Activated CD4-positive, alpha-beta T cell treated with anti-CD3 and anti-CD28 coated beads, Interleukin-2, Interleukin-4, amounts not matched to agents 100 ng/mL and 50 ng/mL, durations not matched to agents 16 hours and 8 hours (primary cell): ENCODE results near the gene CENPF.
A peak's percentile ranks its signal among the peaks of the same experiment; 100 is the strongest.
"Not testable (repeated sequence)": the region's sequence is repeated elsewhere in the genome, so short reads cannot be mapped to it uniquely, and the experiment has no call there.

Experiments used
- DNase-seq: peaks from one replicate; pipeline ENCODE4 v3.0.0-alpha.2; 2020; ENCODE audit warnings: low spot score

Gene CENPF

DNA sequence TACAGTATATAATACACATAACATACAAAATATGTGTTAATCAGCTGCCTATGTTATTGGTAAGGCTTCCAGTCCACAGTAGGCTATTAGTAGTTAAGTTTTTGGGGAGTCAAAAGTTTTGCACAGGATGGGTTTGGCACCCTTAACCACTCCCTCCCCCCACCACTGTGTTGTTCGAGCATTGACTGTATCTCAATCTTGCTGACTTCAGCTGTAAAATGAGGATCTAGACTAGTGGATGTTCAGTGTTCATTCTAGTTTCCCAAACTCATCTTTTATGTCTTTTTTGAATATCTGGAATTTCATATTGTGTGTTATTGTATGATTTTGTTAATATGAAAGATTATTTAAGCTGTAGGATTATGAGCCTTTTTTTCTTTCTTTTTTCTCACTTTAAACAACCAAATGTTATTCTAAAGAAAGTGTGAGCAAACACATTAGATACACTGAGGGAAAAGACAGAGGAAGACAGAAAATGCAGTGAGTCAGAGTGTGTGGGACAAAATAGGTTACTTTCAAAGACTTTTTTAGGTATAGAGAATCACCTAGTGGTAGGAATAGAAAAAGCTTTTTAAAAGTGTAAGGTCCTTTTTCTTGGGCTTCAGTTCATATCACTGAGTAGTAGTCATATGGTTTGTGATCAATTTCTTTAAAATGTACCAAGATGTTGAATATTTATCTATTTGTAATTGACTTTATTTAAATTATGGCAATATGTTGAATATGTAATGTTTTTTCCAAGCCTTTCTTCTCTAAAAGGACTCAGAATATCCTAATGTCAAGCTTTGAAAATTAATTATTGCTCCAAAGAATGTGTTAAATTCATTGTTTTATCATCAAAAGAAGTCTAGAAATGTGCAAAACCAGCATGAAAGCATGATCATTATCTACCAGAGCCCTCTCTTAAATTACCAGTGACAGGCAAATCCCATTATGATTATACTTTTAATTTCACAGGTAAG is 17.9 kb upstream of the CENPF start:
- peak; percentile 22 for DNase-seq

DNA sequence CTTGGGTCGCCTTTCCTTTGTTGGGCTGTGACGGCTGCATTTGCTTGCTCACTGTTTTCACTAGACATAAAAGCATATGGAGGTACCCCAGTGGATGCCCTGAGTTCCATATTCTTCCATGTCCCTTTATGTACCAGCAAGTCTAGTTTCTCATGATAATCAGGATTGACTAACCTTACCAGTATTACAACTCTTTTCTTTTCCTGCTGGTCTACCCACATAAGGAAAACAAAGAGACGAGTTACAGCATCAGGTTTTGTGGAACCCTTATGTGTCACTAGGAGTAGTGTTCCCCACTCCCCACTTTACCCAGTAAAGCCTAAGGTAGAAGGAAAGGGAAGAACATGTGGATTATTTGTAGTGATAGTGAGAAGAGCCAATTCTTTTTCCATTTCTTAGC is 16.4 kb upstream of the CENPF start:
- no peak for DNase-seq

DNA sequence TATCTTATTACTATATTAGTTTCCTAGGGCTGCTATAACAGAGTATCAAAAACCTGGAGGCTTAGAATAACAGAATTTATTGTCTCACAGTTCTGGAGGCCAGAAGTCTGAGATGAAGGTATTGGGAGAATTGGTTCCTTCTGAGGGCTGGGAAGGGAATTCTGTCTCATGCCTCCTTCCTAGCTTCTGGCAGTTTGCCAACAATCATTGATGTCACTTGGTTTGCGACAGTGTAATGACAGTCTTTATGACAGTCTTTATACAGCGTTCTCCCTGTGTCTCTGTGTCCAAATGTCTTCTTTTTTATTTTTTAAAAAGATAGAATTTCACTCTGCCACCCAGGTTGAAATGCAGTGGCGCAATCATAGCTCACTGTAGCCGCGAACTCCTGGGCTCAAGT is 15.8 kb upstream of the CENPF start:
- no peak for DNase-seq

DNA sequence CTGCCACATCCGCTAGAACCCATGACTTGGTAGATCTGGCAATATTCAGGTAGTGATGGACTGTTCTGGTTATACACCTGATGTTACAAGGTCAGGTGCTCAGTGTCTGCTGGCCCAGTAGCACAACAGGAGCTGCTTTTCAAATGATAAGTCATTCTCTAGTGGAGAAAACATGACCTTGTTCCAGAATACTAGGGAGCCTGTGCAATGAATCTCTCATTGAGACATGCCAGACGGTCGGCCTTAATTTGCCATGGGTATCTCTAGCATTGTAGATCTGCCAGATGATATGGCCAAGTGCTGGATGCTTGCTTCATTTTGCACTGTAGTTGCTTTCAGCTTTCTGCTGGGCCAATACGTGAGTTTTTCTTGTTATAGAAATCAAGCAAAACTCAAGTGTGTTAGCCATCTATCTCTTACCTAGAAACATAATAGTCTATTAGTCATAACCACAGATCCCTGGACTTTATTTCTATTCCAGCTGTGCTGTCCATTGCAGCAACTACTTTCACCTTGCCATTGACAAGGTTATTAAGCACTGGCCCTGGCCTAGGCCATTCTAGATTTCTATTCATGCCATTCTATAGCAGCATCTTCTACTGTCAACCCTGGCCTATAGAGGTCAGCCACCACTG is 13.9 kb upstream of the CENPF start:
- no peak for DNase-seq

DNA sequence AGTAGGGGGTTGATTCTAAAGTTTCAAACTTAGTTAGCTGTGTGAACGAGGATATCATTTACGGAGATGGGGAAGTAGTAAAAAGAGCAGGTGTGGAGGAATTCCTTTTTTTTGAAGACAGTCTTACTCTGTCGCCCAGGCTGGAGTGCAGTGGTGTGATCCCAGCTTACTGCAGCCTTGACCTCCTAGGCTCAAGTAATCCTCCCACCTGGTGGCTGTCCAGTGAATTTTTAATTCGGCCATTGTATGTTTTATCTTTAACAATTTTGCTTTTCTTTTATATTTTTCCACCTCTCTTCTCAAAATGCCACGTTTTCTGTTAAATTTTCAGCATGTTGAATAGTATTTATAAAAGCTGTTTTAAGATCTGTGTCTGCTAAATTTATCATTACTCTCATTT is 12.3 kb upstream of the CENPF start:
- no peak for DNase-seq

DNA sequence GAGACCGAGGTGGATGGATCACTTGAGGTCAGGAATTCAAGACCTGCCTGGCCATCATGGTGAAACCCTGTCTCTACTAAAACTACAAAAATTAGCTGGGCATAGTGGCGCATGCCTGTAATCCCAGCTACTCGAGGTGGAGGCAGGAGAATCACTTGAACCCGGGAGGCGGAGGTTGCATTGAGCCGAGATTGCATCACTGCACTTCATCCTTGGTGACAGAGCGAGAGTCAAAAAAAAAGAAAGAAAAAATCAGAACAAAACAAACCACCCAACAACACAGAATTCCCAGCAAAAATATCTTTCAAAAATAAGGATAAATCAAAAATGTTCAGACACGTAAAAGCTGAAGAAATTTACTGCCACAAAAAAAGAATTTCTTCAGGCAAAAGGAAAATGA is 11.1 kb upstream of the CENPF start:
- DNase-seq, result not testable (repeated sequence)

DNA sequence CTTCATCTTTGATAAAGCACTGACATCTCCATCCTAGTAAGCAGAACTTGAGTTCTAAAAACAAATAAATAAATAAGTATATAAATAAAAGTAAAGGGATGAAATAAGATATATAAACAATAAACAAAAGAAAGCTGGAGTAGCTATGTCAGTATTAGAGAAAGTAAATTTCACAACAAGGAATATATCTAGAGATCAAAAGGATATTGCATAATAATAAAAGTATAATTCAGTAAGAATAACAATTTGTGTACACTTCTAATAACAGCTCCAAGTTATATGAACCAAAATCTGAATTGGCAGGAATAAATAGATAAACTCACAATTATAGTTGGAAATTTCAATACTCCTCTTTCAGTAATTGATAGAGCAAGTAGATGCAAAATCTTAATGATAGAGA is 9.8 kb upstream of the CENPF start:
- no peak for DNase-seq

DNA sequence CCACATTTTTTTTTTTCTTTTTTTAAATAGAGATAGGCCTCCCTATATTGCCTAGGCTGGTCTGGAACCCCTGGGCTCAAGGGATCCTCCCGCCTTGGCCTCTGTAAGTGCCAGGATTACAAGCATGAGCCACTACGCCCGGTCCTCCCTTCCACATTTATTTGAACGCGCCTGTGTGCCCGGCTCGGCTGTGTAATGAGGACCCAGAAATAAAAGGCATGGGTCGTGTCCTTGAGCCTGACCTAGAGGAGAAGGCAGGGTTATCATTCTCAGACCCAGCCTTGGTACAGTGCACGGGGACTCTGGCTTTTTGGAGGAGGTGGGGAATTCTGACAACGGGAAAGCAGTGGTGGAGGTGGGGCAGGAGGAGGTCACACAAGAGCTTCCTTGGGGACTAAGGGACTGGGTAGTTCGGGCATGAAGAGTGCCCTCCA is 841 bp downstream of the CENPF start:
- peak; percentile 17 for DNase-seq

DNA sequence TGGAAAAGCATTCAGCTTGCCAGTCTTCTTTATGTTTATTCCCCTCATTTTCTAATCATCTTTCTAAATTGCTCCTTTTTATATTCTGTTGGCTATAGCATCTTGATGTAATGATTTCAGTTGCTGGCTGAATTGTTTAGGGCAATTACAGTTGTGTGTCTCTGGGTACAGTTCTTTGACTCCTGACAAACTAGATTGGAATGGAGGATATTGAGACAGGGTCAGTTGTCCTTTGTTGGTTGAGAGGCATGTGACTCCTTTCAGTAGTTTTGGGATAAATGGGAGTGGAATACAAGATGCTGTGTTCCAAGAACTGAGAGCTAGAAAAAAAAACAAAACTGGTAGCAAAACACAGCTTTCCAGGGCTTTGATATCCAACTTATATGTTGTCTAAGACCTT is 1.5 kb downstream of the CENPF start:
- no peak for DNase-seq

DNA sequence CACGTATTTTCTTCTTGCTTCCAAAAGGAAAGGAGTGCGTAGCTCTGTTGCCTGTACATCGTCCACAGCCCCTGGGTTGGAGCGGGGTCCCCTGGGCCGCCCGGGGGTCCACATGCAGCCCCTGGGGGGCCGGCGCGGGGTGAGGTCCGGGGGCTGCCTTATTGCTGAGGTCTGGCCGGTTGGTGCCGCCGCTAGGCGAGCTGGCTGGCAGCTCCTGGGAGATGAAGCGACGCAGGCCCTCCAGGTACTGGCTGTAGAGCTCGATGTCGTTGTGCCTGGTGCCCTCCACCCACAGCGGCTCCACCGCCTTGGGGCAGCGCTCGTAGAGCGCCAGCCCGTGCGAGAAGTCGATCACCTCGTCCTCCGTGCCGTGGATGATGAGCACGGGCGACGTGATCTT is 2.5 kb downstream of the CENPF start:
- not testable (repeated sequence) for DNase-seq

DNA sequence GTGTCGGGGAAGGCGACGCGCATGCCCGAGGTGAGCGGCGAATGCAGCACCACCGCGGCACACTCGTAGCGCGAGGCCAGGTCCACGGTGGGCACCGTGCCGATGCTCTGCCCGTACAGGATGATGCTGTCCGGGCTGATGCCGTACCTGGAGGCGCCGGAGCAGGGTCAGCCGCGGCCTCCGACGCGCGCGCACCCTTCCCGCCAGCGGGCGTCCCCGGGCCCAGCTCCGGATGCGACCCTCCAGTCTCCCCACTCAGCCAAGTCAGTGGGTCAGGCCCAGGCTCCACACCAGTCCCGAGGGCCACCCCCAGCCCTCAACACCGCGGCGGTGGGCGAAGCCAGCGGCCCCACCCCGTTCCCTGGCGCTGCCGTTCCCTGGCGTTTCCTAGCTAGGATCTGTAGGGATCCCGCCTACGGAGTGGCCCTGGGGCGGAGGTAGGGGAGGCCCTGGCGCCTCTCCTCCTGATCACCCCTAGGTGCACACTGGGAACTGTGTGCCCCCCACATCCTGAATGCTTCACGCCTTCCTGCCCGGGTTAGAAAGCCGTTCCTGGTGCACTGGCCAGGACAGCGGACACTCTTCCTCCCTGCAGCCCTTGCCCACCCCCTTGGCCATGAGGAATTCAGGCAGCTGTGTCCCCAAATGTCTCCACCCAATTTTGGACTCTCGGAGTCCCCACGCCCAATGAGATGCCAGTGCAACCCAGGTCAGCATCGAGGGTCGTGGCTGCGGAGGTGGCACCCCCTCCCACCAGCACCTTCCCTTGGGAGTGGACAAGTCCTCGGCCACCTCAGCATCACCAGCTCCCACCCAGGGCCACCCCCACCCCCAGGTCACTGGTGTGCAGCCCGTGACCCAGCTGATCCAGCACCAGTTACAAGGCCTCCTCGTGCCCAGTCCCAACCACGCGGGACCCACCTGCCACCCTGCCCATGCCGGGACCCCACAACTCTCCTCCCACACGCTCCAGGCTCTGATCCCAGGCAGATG is 3.2 kb downstream of the CENPF start:
- DNase-seq, result not testable (repeated sequence)

DNA sequence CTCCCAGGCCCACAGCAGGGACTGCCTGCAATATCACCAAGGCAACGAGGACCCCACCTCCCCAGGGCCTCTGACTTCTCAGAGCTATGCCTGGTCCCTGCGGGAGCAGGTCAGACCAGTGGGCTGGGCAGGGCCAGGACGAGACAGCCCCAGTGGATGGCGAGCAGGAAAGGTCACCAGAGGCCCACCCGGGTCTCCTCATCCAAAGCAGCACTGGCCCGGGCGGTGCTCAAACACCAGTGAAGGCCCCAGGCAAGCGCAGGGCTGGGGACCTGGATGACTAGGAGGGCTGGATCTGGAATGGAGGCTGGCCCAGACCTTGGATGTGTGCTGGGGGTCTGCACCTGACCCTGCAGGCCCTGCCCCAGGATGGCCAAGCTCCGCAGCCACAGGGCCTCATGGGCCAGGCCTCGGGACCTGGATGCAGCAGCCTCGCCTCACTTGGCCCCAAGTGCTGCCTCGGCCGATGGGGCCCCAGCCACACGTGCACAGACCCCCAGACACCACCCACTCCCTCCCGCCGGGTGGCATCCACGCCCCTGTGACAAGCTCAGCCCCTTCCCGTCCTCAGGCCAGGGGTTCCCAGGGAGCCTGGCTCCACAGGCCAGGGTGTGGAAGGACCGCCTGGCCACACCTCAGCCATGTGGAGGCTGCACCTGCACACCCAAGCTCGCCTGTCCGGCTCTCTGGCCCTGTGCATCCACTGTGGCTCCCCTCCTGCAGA is 4.7 kb downstream of the CENPF start:
- DNase-seq, result not testable (repeated sequence)

DNA sequence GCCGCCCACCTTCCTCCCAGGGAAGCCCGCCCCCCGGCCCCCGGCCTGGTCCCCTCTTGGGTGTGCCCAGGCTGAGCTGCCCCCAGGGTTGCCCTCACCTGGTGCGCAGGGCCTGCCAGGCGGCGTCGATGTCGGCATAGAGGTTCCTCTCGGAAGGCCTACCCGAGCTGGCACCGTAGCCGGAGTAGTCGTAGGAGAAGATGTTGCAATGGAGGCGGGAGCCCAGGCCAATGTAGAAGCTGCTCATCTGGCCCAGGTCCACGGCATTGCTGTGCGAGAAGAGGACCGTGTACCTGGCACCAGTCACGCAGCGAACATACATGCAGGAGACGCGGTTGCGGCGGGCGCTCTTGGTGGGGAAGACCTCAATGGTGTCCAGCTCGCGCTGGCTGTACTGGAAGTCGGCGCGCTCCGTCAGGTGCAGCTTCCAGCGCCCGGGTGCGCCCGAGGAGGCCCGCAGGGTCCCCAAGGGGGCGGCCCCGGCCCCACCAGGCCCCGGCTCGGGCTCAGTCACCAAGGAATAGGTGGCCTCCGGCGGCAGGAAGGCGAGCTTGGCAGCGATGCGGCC is 5.3 kb downstream of the CENPF start:
- DNase-seq, result not testable (repeated sequence)

DNA sequence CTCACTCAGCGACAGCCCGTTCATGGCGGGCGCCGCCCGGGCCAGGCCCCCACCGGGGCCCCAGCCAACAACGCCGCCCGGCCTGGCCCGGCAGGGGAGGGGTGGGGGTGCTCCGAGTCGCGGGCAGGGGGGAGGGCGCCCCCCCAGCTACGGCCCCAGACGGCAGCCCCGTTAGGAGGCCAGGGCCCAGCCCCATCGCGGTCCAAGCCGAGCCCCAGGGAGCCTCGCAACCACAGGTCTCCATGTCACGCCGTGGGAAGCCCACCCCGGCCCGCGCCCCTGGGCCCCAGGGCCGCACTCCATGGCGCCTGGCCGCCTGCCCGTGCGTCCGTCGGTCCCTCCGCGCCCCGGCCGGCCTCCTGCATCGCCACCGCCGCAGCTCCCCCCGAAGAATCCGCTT is 5.8 kb downstream of the CENPF start:
- not testable (repeated sequence) for DNase-seq

DNA sequence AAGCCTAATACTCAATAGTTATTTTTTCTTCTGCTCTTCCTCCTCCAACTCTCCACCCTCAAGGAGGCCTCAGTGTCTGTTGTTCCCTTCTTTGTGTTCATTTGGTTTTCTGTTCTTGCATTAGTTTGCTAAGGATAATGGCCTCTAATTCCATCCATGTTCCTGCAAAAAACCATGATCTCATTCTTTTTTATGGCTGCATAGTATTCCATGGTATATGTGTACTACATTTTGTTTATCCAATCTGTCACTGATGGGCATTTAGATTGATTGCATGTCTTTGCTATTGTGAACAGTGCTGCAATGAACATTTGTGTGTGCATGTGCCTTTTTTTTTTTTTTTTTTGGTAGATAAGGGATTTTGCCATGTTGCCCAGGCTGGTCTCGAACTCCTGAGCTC is 6.7 kb downstream of the CENPF start:
- no peak for DNase-seq

DNA sequence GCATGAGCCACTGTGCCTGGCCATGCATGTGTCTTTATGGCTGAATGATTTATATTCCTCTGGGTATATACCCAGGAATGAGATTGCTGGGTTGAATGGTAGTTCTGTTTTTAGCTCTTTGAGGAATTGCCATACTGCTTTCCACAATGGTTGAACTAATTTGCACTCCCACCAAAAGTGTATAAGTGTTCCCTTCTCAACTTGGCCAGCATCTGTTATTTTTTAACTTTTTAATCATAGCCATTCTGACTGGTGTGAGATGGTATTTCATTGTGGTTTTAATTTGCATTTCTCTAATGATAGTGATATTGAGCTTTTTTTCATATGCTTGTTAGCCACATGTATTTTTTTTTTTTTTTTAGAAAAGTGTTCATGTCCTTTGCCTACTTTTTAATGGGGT is 7.1 kb downstream of the CENPF start:
- not testable (repeated sequence) for DNase-seq

DNA sequence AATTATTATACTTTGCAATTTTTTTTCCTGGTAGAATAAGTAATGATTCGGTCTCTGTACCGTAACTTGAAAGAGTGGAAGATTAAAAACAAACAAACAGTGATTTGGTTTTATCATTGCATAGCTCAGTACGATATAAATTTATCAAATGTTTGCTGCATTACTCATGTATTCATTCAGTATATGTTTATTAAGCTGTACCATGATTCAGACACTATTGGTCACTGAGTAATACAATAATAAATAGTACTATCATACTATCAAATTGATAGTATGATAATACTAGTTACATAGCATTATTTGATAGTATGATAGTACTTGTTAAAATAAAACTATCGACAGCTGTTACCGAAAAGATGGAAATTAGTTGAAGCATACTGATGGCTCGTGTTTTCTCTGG is 12.1 kb downstream of the CENPF start:
- DNase-seq, result no peak

DNA sequence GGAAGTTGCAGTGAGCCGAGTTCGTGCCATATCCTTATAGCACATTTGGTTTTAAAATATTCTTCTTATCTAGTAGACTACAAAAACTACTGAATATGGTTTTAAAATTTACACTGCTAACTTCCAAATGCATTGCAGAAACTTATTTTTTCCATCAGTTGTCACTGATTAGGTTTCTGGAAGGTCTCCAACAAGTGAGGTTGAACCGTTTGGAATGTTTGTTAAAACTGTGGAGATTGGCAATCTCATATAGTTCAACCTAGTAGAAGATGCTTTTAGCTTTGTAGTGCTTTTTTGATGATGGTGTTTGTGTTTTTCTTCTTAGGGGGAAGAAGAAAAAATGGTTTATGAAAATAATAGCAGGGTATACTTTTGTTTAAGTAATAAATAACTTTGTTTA is 12.9 kb downstream of the CENPF start:
- no peak for DNase-seq

DNA sequence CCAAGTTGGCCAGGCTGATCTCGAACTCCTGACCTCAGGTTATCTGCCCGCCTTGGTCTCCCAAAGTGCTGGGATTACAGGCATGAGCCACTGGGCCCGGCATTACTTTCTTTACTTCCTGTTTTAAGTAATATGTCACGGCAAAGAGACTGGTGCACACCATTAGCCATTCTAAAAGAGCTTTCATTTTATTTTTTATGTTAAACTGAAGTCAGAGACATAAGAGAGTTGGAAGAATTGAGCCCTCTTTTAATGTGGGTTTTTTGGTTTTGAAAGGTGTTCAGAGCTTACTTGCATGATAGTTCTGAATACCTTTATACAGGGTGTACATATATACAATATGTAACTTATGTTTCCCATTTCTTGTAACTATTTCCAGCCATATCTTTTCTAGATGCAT is 14.3 kb downstream of the CENPF start:
- no peak for DNase-seq

DNA sequence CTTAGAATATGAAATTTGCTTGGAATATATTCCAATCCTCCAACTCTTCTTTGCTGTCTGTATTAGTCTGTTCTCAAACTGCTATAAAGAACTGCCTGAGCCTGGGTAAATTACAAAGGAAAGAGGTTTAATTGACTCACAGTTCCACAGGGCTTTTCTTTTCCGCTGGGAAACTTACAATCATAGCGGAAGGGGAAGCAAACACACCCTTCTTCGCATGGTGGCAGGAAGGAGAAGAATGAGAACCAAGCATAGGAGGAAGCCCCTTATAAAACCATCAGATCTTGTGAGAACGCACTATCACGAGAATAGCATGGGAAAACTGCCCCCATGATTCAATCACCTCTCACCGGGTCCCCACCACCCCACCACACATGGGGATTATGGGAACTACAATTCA is 14.8 kb downstream of the CENPF start:
- DNase-seq, result no peak

DNA sequence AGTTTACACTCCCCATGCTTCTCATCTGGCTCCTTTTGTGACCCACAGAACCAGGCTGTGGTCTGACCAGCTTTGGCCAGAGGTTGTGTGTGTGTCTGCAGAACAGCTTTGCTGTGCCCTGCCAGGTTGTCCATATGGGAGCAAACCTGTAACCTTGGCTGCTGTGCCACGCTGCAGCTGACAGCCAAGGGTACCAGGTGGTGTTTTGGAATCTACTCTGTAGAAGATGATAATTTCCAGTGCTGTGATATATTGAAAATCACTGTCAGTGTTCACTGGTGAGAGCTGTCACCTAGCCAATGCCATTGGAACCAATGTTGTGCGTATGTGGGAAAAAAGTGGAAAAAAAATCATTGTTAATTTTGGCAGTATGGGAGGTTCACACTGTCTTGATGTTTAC is 18.2 kb downstream of the CENPF start:
- no peak for DNase-seq
